ENCODE data around the gene MON1A.
"Not testable (repeated sequence)": the region's sequence is repeated elsewhere in the genome, so short reads cannot be mapped to it uniquely, and the experiment has no call there.

The MON1A gene

GRCh38 chr3:49929291-49930167, at the start of gene MON1A:
Gene MON1A, minus strand, starts transcription at chr3:49929811. Its CDS starts 16,465 bp downstream, at chr3:49913346.
- DNase-seq (ENCODE audit: low read depth in 3 of 3): peak; percentile 75 to 92 (median 80)

DNA sequence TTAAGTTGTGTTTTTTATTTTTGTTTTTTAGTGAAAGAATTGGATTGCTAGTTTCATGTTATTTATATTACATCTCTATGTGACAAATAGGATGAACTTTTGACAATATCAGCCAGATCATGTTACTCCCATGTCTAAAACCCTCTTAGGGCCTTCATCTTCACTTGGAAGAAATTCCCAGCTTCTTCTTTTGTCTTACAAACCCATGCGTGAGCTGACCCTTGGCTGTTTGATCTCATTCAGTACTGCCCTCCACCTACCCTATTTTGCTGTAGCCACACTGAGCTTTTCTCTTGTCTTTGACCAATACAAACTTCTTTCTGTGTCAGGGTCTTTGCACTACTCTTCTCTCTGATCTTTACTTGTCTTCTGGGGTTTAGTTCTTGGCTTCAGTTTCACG, 47.3 kb upstream of the MON1A start:
- DNase-seq (ENCODE audit: low read depth in 3 of 3): no peak

DNA sequence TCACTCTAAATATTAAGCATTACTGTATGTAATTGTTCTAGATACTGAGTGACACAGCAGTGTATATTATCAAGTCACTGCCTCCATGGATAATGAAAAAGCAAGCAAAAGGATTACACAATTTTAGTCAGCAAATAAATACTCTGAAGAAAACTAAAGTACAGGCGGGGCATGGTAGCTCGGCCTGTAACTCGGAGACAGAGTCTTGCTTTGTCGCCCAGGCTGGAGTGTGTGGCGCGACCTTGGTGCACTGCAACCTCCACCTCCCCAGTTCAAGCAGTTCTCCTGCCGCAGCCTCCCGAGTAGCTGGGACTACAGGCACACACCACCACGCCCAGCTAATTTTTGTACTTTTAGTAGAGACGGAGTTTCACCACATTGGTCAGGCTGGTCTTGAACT, 43.0 kb upstream of the MON1A start:
- no peak for DNase-seq (ENCODE audit: low read depth in 3 of 3)

GRCh38 chr3:49968346-49968745, 38.7 kb upstream of the MON1A start:
- DNase-seq (ENCODE audit: low read depth in 3 of 3): no peak

DNA sequence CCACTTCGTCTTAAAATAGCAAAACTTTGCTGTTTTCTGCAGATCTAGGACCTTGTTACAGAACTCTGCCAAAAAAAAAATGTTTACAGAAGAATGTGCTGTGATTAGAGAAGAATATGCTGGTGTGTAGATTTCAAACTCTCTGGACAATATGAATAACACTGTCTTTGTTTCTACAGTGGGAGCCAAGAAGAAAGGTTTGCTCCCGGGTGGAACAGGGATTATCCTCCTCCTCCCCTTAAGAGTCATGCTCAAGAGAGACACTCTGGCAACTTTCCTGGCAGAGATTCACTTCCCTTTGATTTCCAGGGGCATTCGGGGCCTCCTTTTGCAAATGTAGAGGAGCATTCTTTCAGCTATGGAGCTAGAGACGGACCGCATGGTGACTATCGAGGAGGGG, 37.7 kb upstream of the MON1A start:
- DNase-seq (ENCODE audit: low read depth in 3 of 3): no peak

- DNase-seq (ENCODE audit: low read depth in 3 of 3): no peak
Measured at GRCh38 chr3:49966233-49966942, 36.8 kb upstream of the MON1A start.

DNA sequence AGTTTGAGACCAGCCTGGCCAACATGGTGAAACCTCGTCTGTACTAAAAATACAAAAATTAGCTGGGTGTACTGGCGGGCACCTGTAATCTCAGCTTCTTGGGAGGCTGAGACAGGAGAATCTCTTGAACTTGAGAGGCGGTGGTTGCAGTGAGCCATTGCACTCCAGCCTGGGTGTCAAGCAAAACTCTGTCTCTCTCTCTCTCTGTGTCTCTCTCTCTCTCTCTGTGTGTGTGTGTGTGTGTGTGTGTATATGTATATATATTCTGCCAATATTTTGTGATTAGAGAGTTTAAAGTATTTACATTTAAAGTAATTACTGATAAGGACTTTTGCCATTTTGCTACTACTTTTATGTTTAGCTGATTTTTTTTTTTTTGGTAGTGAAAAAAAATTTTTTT, 26.0 kb upstream of the MON1A start:
- DNase-seq (ENCODE audit: low read depth in 3 of 3): no peak

DNA sequence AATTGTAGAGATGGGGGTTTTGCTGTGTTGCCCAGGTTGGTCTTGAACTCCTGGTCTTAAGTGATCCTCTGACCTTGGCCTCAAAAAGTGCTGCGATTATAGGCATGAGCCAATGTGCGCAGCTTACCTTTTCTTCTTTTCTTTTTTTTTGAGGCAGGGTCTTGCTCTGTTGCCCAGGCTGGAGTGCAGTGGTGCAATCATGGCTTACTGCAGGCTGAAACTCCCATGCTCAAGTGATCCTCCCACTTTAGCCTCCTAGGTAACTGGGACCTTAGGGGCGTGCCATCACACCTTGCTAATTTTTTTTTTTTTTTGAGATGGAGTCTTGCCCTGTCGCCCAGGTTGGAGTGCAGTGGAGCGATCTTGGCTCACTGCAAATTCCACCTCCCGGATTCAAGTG, 23.3 kb upstream of the MON1A start:
- DNase-seq (ENCODE audit: low read depth in 3 of 3): no peak

DNA sequence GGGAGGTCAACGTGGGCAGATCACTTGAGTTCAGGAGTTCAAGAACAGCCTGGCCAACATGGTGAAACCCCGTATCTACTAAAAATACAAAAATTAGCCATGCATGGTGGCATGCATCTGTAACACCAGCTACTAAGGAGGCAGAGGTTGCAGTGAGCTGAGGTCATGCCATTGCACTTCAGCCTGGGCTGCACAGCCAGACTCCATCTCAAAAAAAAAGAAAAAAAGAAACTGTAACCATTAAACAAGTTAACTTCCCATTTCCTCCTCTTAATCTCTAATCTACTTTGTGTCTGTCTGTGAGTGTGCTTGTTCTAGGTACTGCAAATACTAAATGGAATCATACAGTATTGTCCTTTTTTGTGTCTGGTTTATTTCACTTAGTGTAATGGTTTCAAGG, 13.0 kb upstream of the MON1A start:
- DNase-seq (ENCODE audit: low read depth in 3 of 3): no peak

GRCh38 chr3:49940667-49941249, 11.1 kb upstream of the MON1A start:
- no peak for DNase-seq (ENCODE audit: low read depth in 3 of 3)

DNA sequence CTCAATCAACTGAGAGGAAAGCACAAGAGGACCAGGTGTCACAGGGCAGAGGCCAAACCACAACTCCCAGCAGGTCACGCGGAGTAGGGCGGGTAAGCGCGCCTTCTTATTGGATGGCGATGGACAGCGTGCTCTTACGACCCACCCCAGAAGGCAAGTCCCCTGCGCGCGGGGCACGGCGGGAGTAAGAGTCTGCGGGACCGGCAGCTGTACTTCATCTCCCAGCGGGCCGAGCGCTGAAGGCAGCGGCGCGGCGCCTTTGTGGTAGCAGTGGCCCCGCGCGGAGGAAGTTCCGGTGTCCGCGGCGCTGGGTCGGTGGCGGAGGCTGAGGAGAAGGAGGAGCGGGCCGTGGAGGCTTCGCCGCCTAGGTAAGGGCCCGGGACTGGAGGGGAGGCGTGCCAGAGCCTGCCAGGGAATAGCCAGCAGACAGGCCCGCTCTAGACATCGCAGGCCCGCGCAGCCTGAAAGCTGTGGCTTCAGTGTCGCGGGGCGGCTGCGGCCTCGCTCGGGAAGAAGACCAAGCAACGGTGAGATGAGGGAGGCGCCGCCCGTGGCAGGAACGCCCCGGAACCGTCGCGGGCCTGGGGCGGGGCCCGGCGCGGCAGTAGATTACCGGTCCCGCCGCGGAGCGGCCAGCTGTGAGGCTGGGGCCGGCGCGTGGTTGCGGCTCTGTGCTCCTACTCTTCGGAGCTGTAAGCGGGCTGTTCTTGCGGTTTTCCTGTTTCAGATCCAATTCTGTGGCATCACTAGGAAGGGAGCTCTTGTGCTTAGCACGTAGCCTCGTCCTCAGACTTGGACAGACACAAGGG, 10.5 kb upstream of the MON1A start, which contains the start of gene RBM6:
Gene RBM6 (plus strand): TSS at position 293 of the 809 bp plus-strand sequence. CDS start 22,492 bp downstream, outside the sequence.
- peak; percentile 89 to 96 (median 90) for DNase-seq (ENCODE audit: low read depth in 3 of 3)

DNA sequence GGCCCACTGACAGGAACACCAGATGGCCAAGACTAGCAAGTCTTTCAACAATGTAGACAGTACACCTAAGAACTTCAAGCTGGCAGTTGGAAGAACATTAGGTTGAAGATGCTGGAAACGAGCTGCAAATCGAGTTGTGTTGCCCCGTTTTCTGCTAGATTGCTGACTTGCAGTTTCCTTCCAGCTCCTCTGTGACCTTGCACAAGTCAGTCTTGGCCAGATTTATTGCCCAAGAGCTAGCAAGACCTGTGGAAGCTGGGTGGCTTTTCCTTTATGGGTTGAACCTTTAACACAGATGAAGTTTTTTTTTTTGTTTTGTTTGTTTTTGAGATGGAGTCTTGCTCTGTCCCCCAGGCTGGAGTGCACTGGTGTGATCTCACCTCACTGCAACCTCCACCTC, 7.5 kb upstream of the MON1A start:
- no peak for DNase-seq (ENCODE audit: low read depth in 3 of 3)

DNA sequence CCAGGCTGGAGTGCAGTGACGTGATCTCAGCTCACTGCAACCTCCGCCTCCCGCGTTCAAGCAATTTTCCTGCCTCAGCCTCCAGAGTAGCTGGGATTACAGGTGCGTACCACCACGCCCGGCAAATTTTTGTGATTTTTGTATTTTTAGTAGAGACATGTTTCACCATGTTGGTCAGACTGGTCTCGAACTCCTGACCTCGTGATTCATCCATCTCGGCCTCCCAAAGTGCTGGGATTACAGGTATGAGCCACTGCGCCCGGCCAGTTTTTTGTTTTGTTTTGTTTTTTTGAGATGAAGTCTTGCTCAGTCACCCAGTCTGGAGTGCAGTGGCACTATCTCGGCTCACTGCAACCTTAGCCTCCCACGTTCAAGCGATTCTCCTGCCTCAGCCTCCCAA, 2.7 kb upstream of the MON1A start:
- DNase-seq (ENCODE audit: low read depth in 3 of 3): not testable (repeated sequence)

DNA sequence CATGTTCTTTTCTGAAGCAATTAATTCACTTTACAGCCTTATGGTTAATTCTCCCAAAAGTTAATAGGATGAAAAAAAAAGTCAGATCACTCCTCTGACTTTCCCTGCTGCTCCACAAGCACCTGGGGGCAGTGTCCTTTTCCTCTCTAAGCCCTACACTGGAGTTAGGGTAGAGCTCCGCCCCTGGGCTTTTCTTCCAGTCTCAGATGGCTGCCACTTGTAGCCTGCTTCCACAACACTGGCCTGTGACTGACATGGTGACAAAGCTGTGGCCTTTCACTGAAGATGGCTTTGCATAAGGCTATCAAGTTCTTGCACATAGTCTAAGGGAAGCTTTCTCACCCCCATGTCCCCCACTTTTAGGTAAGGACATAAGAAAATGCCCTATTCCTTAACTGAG, 1.3 kb upstream of the MON1A start:
- no peak for DNase-seq (ENCODE audit: low read depth in 3 of 3)

GRCh38 chr3:49930168-49930690, 618 bp upstream of the MON1A start:
- DNase-seq (ENCODE audit: low read depth in 3 of 3): no peak

GRCh38 chr3:49928481-49929017, 1.1 kb downstream of the MON1A start:
- DNase-seq (ENCODE audit: low read depth in 3 of 3): no peak

DNA sequence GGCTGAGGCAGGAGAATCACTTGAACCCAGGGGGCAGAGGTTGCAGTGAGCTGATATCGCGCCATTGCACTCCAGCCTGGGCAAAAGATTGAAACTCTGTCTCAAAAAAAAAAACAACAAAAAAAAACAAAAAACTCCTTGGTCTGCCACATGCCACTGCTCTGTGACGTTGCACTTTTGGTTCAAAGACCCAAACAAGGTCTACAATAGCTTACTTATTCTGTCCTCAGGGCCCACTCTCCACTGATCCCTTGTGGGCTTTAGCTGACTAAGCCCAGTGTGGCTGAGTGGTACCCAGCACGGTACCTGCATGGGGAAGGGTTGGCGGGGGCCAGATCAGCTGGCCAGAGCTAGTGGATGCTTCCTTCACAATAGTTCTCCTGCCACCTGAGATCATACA, 1.8 kb downstream of the MON1A start:
- no peak for DNase-seq (ENCODE audit: low read depth in 3 of 3)

- DNase-seq (ENCODE audit: low read depth in 3 of 3): no peak
Measured at GRCh38 chr3:49926117-49926728, 3.4 kb downstream of the MON1A start.

DNA sequence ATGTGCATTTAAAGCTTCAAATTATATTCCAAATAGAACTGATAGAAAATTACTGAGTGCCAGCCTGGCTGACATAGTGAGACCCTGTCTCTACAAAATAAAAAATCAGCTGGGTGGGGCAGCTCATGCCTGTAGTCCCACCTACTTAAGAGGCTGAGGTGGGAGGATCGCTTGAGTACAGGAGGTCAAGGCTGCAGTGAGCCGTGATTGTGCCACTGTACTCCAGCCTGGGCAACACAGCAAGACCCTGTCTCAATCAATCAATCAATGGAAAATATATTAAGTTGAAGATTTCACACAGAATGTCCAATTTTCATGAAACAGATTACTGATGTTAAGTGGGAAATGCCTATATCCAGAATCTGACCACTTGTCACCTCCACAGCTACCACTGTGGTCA, 4.1 kb downstream of the MON1A start:
- no peak for DNase-seq (ENCODE audit: low read depth in 3 of 3)

- DNase-seq (ENCODE audit: low read depth in 3 of 3): no peak
Measured at GRCh38 chr3:49924683-49925082, 4.9 kb downstream of the MON1A start.
